ENCODE data around the gene PIM3. TPM values are rescaled to one million over a fixed set of nuclear protein-coding genes. Genes with fewer than 3 reads are reported as not detected.

PIM3 gene
- total and polyA plus RNA-seq, 9 donors = 7.3 to 291 (median 34.1) TPM

DNA sequence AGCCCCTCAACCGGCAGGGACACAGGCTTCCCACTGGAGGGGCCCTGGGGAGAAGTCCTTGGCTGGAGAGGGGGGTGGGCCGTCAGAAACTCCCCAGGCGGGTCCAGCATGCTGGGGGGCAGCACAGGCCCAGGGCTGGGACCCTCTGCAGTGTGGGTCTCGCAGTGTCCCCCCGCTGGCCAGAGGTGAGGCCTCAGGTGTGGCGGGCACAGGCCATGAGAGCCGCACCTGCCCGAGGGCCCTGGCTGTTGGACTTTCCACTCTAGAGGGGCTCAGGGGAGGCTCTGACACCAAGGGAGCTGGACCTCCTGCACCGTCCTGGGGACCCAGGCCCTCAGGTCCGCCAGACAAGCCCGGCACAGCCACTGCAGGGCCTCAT lies 10.7 kb upstream of the PIM3 start:
- H3K36me3 ChIP-seq = no peaks in the 10 kb centered on the region
- H3K27ac ChIP-seq = no peak overlapping the region
- H3K4me1 ChIP-seq (ENCODE audit: insufficient read depth) = peaks cover 6% of the 10 kb centered on the region
- 92 to 97% (median 94%) methylated on average over 9 to 11 of the region's 11 CpGs for WGBS, 3 donors
- TF ChIP-seq EP300 (IDR thresholded peaks at IDR 0.05) (no peak), POLR2A (IDR thresholded peaks at IDR 0.05) (no peak)
- TF ChIP-seq, protein P1, sequence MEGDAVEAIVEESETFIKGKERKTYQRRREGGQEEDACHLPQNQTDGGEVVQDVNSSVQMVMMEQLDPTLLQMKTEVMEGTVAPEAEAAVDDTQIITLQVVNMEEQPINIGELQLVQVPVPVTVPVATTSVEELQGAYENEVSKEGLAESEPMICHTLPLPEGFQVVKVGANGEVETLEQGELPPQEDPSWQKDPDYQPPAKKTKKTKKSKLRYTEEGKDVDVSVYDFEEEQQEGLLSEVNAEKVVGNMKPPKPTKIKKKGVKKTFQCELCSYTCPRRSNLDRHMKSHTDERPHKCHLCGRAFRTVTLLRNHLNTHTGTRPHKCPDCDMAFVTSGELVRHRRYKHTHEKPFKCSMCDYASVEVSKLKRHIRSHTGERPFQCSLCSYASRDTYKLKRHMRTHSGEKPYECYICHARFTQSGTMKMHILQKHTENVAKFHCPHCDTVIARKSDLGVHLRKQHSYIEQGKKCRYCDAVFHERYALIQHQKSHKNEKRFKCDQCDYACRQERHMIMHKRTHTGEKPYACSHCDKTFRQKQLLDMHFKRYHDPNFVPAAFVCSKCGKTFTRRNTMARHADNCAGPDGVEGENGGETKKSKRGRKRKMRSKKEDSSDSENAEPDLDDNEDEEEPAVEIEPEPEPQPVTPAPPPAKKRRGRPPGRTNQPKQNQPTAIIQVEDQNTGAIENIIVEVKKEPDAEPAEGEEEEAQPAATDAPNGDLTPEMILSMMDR (IDR thresholded peaks at IDR 0.05) = no peak
- H3K27me3 ChIP-seq = no peaks in the 10 kb centered on the region
- no peak for DNase-seq
- no peaks in the 10 kb centered on the region for H3K9me3 ChIP-seq
- H3K4me3 ChIP-seq = no peak overlapping the region
- intact Hi-C loops (cut with DNase I) = loop anchor here in 1 of 4 donors (10.0 kb wide), 1 partner anchor 245 kb away; no protein-coding TSS in a partner anchor

DNA sequence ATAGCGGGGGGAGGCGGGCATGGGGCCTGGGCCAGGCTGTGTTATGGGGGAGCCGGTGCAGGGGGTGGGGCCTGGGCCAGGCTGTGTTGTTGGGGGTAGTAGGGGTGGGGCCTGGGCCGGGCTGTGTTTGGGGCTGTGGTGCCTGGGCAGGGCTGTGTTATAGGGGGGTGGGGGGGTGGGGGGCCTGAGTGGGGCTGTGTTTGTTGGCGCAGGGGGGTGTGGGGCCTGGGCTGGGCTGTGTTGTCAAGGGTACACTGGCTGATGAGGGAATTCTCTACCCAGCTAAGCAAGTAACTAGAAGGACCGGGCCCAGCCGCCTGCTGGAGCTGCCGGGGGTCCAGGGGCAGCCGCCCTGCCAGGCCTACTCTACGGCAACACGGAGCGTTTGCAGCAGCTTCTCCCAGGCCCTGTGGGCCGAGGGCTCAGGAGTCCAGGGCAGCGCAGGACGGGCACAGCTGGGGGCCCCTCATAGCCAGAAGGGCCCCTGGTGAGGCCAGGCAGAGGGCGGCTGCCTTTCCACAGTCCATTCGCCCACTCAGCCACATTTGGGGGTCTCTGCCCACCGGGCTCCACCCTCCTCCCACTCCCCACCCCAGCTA lies 10.1 kb upstream of the PIM3 start:
- TF ChIP-seq EP300 (IDR thresholded peaks at IDR 0.05) (no peak), POLR2A (IDR thresholded peaks at IDR 0.05) (no peak)
- TF ChIP-seq, protein P1 (IDR thresholded peaks at IDR 0.05) = no peak
- WGBS, 3 donors = 82 to 89% (median 88%) methylated on average over 15 to 18 of the region's 18 CpGs
- intact Hi-C loops (cut with DNase I) = loop anchor here in 1 of 4 donors (10.0 kb wide), 1 partner anchor 244 kb away; no protein-coding TSS in a partner anchor
- peaks cover 6% of the 10 kb centered on the region for H3K4me1 ChIP-seq (ENCODE audit: insufficient read depth)
- no peak overlapping the region for H3K4me3 ChIP-seq
- H3K36me3 ChIP-seq = no peaks in the 10 kb centered on the region
- H3K27me3 ChIP-seq = no peaks in the 10 kb centered on the region
- H3K9me3 ChIP-seq = no peaks in the 10 kb centered on the region
- no peak overlapping the region for H3K27ac ChIP-seq
- no peak for DNase-seq

- no peak overlapping the region for H3K4me3 ChIP-seq
- no peaks in the 10 kb centered on the region for H3K27me3 ChIP-seq
- no peak for DNase-seq
- 87 to 93% (median 89%) methylated on average over 27 to 28 of the region's 28 CpGs for WGBS, 3 donors
- no peaks in the 10 kb centered on the region for H3K9me3 ChIP-seq
- TF ChIP-seq EP300 (IDR thresholded peaks at IDR 0.05) (no peak), POLR2A (IDR thresholded peaks at IDR 0.05) (no peak)
- TF ChIP-seq, protein P1 (IDR thresholded peaks at IDR 0.05) = no peak
- no peaks in the 10 kb centered on the region for H3K36me3 ChIP-seq
- peaks cover 6% of the 10 kb centered on the region for H3K4me1 ChIP-seq (ENCODE audit: insufficient read depth)
- no peak overlapping the region for H3K27ac ChIP-seq
- intact Hi-C loops (cut with DNase I) = loop anchor here in 1 of 4 donors (10.0 kb wide), 1 partner anchor 244 kb away; no protein-coding TSS in a partner anchor
Measured at GRCh38 chr22:49951000-49951677, 9.4 kb upstream of the PIM3 start.

DNA sequence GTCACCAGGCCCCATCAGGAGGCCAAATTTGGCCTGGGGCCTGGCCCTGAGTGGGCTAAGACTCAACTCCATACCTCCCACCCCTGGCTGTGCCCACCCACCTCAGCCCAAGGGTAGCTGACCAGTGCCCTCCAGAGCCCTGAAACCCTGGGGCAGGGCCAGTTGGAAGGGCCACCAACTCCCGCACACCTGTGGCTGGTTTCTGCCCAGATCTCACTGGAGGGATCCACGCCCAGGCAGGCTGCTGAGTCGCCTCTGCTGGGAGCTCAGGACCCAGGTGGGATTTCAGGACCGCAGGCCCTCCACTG lies 8.9 kb upstream of the PIM3 start:
- Histone ChIP-seq H3K4me1 (ENCODE audit: insufficient read depth) (peaks cover 6% of the 10 kb centered on the region), H3K4me3 (no peak overlapping the region), H3K27ac (no peak overlapping the region), H3K9me3 (no peaks in the 10 kb centered on the region), H3K27me3 (no peaks in the 10 kb centered on the region), H3K36me3 (no peaks in the 10 kb centered on the region)
- intact Hi-C loops (cut with DNase I) = loop anchor here in 1 of 4 donors (10.0 kb wide), 1 partner anchor 243 kb away; no protein-coding TSS in a partner anchor
- 90 to 98% (median 93%) methylated on average over 4 of the region's 4 CpGs for WGBS, 3 donors
- no peak for DNase-seq
- TF ChIP-seq POLR2A (IDR thresholded peaks at IDR 0.05) (no peak), EP300 (IDR thresholded peaks at IDR 0.05) (no peak)
- TF ChIP-seq, protein P1 (IDR thresholded peaks at IDR 0.05) = no peak
